ENCODE data around the gene PPP1R13B. TPM values are rescaled to one million over a fixed set of nuclear protein-coding genes. Genes with fewer than 3 reads are reported as not detected.

Gene PPP1R13B
- total RNA-seq, 1 donor from 2014 or later = 53.0 TPM

GRCh38 chr14:103870891-103871595, 23.7 kb upstream of the PPP1R13B start:
- Mint-ChIP-seq H3K27me3 (ENCODE audit: low read depth) (no peaks in the 10 kb centered on the region), H3K4me1 (peaks cover 30% of the 10 kb centered on the region), H3K27ac (no peak overlapping the region), H3K36me3 (no peaks in the 10 kb centered on the region), H3K9me3 (no peaks in the 10 kb centered on the region), H3K4me3 (no peak overlapping the region)
- TF ChIP-seq CTCF (IDR thresholded peaks at IDR 0.05; ENCODE audit: unreplicated experiment) = no peak
- no peak for DNase-seq (ENCODE audit: low spot score in 2 of 2, unreplicated experiment in 2 of 2)

DNA sequence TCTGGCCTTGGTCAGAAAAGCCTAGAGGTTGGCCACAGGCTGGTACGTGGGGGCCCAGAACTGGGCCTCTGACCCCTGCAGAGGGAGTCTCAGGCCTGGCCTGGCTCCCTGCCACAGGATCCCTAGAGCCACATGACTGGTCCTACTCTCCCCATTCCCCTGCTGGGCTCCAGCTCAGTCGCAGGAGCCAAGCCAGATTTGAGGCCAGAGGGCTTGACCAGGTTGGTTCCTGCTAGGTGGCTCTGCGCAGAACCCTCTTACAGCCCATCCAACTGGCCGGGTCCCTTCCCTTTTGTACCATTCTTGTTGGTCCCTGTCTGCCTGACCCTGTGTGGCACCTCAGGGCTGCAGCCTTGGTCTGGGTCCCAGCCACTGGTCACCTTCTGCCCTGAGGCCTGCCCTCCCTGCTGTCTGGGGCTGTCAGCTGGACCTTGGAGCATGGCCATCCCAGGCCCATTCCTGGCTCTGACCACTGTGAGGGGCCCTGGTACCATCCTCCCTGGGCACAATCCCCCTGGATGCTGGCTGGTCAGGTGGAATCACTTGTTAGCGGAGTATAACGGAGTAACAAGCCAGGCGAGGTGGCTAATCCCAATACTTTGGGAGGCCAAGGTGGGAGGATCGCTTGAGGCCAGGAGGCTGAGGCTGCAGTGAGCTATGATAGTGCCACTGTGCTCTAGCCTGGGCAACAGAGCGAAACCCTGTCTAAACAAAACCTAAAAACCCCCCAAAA, 22.9 kb upstream of the PPP1R13B start:
- TF ChIP-seq CTCF (IDR thresholded peaks at IDR 0.05; ENCODE audit: unreplicated experiment) = no peak
- Mint-ChIP-seq H3K9me3 (no peaks in the 10 kb centered on the region), H3K4me1 (peaks cover 30% of the 10 kb centered on the region), H3K4me3 (no peak overlapping the region), H3K27ac (peak overlapping the region; percentile 16), H3K36me3 (no peaks in the 10 kb centered on the region), H3K27me3 (ENCODE audit: low read depth) (no peaks in the 10 kb centered on the region)
- no peak for DNase-seq (ENCODE audit: low spot score in 2 of 2, unreplicated experiment in 2 of 2)

DNA sequence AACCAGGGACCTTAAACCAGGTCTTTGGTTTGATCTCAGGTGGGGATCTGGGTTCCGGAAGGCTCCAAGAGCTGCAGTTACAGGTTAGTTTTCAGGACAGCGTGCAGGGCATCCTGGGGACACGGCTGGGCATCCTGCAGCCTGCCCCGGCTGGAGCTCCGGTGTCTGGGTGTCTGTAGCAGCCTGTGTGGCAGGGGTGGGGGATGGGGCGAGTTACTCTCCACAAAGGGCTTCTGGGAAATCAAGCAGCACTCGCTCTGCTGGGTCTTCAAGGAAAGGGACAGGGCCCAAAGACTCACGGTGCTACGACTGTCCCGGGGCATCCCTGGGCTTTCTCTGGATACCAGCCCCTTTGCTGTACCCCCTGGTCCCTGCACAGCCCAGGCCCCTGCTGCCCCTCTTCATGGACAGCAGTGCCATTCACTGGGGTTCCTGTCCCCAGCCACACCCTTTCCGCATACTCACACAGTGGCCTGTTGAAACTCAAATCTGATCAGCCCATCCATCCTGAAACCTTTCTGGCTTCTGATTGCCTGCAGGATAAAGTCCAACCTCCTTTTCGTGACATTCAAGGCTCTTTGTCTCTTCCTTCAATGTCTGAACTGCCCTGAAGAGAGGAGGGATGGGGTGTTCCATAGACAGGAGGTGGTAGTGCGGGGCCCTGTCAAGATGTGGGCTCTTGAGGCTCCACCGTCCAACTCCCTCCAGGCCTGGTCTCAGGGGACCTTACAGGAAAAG, 22.2 kb upstream of the PPP1R13B start:
- Mint-ChIP-seq H3K4me1 (peaks cover 30% of the 10 kb centered on the region), H3K9me3 (no peaks in the 10 kb centered on the region), H3K27me3 (ENCODE audit: low read depth) (no peaks in the 10 kb centered on the region), H3K27ac (peak overlapping the region; percentile 56), H3K4me3 (no peak overlapping the region), H3K36me3 (no peaks in the 10 kb centered on the region)
- DNase-seq (ENCODE audit: low spot score in 2 of 2, unreplicated experiment in 2 of 2) = no peak
- no peak for TF ChIP-seq CTCF (IDR thresholded peaks at IDR 0.05; ENCODE audit: unreplicated experiment)

DNA sequence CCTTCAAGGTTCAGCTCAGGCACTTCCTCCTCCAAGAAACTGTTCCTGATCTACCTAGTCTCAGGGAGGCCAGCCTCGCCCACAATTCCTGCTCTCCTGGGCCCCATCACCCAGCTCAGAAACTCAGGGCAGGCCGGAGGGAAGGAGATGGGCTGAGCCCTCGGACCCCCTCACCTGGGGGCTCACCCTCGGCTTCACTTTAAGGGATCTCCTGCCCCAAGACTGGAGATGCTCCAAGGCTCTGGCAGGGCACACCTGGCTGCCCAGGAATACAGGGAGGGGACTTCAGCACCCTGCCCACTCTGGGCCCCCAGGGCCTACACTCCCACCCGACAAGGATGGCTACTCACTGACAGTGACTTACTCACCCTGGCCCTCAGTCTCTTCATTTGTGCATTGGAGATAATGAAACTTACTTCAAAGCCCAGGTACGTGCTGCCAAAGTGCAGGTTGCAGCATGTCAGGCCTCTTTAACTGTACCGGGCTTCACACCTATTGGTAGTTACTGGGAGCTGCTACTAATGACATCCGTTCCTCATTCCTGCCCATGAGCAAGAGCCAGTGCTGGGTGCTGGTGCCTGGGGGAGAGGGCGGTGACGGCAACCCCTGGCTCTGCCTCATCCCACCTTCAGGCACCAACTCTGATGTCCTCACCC, 21.0 kb upstream of the PPP1R13B start:
- TF ChIP-seq CTCF (IDR thresholded peaks at IDR 0.05; ENCODE audit: unreplicated experiment) = no peak
- Mint-ChIP-seq H3K9me3 (no peaks in the 10 kb centered on the region), H3K36me3 (no peaks in the 10 kb centered on the region), H3K4me1 (peaks cover 30% of the 10 kb centered on the region), H3K27ac (peak overlapping the region; percentile 92), H3K27me3 (ENCODE audit: low read depth) (no peaks in the 10 kb centered on the region), H3K4me3 (no peak overlapping the region)
- no peak for DNase-seq (ENCODE audit: low spot score in 2 of 2, unreplicated experiment in 2 of 2)

DNA sequence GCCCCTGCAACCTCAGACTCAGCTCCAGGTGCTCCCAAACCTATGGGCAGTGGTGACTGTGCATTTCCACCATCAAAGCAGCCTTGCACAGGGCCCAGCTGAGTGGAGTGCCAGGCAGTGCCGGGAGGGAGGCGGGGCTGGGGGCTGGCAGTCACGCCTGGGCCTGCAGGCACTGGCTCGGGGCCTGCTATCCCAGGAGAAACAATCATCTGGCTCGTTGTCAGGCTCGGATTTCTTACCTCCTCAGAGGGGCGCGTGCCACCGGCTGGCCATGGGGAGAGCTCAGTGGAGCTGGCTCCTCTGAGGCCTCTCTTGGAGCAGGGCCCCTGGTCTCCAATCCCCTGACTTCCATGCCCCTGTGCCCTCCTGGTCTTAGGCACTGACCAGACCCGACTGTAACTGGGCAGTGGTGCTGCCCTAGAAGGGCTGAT, 20.2 kb upstream of the PPP1R13B start:
- H3K27me3 Mint-ChIP-seq (ENCODE audit: low read depth) = no peaks in the 10 kb centered on the region

More for the DNA sequence above, 20.2 kb upstream of the PPP1R13B start:
- peaks cover 28% of the 10 kb centered on the region for H3K4me1 Mint-ChIP-seq
- no peak for DNase-seq (ENCODE audit: low spot score in 2 of 2, unreplicated experiment in 2 of 2)
- H3K9me3 Mint-ChIP-seq = no peaks in the 10 kb centered on the region
- H3K36me3 Mint-ChIP-seq = no peaks in the 10 kb centered on the region
- H3K27ac Mint-ChIP-seq = peak overlapping the region; percentile 92
- no peak for TF ChIP-seq CTCF (IDR thresholded peaks at IDR 0.05; ENCODE audit: unreplicated experiment)
- H3K4me3 Mint-ChIP-seq = no peak overlapping the region

Measured in mesothelial cell of epicardium (in vitro differentiated cells).